GM19395 (cell line): ENCODE data around the gene SCARB1.

ENCODE experiments used
- ATAC-seq: cut with Tn5 transposase; IDR thresholded peaks from one replicate; pipeline ENCODE4 v1.9.1; 2021; ENCODE audit warnings: mild to moderate bottlenecking, moderate library complexity; ENCODE audit not compliant: unreplicated experiment

Gene SCARB1

DNA sequence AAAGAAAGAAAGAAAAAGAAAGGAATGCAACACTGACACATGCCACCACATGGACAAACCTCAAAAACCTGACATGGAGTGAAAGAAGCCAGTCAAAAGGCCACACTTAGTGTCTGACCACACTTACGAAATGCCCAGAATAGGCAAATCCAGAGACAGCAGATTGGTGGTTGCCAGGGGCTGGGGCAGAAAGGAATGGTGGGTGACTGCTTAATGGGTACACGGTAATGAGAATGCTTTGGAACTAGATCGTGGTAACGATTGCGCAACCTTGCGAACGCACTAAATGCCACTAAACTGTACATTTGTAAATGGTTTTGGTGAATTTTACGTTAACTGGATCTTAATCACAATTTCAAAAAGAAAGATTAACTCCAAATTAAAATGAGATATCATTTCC is 39.5 kb downstream of the SCARB1 start:
- no peak for ATAC-seq

DNA sequence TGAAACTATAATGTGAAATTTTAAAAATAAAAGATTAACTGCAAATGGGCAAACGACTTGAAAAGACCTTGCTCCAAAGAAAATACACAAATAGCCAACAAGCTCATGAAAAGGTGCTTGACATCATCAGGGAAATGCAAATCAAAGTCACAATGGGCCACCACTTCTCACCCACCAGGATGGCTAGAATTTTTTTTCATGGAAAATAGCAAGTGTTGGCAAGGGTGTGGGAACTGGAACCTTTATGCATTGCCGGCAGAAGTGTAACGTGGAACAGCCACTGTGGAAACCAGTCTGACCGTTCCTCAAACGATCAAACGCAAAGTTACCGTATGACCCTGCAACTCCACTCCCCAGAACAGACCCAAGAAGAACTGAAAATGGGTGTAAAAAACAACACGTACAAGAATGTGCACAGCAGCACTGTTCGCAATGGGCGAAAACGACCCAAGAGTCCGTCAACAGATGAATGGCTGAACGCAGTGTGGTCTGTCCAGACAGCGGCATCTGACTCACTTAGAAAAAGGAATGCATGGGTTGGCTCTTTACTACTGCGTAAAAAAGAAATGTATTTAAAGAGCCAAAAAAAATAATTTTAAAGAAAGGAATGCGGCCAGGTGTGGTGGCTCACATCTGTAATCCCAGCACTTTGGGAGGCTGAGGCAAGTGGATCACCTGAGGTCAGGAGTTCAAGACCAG is 40.2 kb downstream of the SCARB1 start:
- ATAC-seq = no peak

DNA sequence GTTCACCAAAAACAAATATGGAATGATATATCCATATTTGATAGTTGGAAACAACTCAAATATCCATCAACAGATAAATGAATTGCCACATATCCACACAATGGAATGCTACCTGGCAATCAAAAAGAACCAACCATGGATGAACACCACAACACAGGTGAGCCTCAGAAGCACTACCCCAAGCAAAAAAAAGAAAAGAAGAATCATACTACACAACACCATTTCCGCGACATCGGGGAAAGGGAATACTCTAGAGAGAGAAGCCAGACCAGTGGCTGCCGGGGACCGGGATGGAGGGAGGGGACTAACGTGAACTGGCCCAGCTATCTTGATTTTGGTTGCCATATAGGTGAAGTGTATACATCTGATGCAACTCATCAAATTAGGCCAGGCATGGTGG is 41.4 kb downstream of the SCARB1 start:
- ATAC-seq = no peak

DNA sequence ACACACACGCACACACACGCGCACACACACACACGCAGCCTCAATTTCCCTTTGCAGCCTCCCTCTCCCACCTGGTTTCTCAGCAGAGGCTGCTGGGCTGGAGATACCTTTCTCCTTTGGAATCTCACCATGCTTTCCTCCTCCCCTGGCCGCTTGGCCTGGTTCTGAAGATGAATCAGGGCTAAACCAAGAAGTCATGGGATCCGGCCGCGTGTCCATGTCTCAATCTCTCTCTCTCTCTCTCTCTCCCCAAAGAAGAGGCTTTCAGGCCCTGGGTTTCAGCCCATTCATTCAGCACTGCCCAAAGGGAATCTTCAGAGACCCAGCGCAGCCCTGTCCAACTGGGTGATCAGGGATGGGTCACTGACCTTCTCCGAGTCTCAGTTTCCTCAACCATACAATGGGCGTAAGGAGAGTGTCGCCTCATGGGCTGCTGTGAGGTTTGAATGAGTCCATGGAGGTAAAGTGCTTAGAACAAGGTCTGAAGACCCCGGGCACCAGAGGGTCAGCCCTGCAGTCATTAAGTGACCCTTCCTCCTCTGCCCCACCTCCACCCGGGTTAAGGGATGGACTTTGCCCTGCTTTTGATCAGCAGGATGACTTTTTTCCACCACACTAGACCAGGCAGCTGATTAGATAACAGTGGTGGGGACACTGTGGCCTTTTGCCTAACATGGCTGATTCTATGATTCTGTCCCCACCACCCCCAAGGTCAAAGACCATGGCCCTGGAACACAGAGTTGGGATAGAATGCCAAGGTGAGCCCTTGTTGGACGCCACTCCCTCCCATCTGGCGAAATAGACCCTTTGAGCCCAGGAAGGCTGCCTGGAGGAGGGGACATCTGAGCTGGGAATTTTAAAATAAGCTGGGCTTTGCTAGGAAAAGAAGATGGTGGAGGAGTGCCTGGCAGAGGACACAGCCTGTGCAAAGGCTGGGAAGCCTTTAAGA is 42.1 kb downstream of the SCARB1 start:
- no peak for ATAC-seq

DNA sequence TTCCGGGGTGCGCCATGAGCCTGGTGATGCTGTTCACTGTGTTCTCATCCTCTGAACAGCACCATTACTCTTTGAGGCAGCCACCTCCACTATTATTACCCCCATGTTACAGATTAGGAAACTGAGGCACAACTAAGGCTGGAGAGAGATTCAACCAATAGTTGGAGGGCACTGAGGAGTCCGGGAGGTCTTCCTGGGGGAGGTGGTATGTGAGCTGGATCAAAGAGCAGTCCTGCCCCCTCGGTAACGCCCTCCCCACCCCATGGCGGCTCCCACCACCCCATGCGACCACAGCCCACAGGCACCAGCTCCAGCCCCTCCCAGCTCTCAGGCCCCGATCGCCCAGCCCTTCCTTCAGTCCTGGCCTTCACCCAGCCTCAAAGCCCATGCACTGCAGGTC is 43.5 kb downstream of the SCARB1 start:
- no peak for ATAC-seq

DNA sequence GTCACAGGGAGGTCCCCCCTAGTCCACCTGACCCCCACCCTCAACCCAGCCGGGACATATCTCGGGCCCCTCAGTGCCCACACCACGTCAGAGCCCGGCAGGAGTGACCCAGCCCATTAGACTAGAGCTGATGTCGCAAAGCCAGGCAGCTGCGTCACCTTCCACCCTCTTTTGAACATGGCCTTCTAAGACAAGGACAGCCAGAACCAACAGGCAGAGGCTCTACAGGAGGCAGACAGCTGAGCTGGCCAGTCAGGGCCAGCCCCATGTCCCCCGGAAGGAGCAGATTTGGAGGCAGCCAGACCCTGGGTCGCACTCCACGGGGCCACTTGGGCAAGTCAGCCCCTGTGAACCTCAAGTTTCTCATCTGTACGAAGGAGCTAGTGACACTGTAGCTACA is 44.1 kb downstream of the SCARB1 start:
- no peak for ATAC-seq

DNA sequence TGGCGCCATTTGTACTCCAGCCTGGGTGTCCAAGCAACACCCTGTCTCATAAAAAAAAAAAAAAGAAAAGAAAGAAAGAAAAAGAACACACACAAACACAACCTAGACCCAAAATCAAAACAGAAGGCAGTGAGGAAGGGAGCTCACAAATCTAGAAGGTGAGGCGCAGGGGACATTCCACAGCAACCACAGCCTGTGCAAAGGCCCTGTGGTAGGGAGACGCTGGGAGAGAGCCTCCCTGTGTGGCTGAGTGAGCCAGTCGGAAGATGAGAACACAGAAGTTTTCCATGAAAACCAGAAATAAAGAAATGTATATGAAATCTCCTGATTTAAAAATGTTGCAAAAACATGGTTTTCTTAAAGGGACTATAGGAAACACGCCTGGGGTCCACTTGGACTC is 44.6 kb downstream of the SCARB1 start:
- ATAC-seq = no peak

DNA sequence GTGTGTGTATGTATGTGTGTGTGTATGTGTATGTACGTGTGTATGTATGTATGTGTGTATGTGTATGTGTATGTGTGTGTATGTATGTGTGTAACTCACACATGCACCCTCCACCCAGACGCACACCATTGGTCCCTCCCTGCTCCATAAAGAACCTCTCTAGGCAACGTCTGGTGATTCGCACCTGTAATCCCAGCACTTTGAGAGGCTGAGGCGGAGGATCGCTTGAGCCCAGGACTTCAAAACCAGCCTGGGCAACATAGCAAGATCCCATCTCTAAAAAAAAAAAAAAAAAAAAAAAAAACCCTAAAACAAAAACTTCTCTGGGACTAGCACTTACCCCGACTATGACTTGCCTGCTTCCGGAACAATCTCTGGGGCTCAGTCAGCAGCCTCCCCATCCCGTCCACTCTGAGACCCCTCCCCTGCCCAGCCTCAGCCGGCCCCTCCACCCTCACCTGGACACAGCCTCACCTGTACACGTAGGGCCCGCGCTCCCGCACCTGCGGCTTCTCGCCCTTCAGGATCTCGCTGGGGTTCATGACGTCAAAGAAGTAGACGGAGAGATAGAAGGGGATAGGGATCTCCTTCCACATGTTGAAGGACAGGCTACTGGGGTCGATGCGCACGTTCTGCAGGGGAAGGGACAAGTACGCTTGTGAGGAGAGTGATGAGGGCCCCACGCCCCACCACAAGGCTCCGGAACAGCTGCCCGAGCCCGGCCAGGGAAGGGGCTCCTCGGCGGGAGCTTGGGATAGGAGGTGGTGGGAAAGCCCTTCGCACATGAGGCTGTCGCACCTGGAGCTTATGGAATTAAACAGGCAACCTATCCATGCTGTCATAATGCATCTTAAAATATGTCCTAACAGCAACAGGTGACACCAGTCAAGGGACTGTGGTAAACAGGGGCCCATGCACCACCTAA is 46.3 kb downstream of the SCARB1 start:
- ATAC-seq = no peak

DNA sequence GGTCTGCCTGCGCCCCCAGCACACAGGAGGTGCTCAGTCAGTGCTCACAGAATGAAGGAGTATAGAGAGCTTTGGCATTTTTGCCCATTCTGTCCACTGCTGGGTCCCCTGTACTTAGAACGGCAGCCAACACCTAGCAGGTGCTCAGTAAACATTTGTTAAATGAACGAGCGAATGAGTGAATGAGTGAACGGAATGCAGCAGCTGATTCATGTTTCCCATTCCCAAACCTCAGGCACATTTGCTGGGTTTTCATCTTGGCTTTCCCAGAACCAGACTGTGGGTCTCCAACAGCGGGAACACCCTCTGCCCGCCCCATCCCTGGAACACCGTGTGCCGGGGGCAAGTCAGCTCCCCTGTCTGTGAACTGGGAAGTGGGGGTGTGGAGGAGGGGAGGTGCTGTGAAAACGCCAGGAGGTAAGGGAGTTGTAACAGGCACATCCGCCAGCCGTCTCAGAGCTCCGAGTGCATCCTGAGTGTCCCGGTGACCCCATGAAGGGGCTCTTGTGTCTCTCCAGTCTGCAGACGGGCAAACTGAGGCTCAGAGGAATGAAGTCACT is 47.3 kb downstream of the SCARB1 start:
- ATAC-seq = no peak

DNA sequence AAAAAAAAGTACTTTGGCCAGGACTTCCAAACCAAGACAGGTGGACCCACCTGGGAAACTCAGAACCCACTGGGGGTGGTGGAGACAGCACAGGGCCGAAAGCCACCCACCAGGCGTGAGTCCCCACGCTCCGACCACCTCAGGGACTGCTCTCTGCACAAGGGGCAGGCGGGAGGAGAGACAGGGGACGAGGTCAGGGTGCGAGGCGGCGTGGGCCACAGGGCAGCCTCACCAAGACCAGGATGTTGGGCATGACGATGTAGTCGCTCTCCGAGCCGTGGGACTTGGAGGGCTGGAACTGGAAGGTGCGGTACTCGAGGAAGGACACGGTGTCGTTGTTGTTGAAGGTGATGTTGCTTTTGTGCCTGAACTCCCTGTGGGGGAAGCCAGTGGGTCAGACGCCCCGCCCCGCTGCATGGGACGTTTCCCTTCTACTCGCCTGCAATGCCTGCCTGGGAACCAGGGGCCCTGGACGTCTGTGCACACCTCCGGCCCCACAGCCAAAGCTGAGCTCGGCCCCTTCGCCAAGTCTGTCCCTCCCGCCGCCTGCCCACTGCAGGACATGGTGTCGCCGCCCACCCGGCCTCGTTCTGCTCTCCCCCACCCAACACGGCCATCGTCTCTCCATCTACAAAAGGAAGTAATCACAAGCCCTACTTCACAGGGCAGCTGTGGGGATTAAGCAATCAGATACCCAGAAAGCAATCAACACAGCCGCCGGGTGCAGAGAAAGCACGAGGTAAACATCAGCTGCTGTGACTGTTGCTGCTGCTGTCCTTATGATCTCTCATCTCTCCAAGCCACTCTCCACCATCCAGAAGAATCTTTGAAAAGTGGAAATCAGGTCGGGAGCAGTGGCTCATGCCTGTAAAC is 48.7 kb downstream of the SCARB1 start:
- ATAC-seq = no peak

DNA sequence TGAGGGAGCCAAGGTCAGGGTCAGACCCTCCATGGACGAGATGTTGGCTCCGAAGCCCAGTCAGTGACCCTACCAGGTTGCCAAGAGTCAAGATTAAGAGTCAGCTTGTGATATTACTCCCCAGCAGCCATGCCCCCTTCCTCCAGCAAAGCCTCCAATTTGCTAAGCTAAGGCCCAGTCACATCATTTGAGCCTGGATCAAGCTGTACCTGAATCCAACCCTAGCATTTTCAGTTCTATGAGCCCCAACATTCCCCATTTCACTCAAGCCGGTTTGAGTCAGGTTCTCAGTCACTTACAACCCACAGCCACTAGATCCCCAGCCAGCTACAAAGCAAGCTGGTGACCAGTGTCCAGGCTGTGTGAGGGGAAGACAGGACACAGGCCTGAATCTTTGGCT is 49.9 kb downstream of the SCARB1 start:
- ATAC-seq = no peak

DNA sequence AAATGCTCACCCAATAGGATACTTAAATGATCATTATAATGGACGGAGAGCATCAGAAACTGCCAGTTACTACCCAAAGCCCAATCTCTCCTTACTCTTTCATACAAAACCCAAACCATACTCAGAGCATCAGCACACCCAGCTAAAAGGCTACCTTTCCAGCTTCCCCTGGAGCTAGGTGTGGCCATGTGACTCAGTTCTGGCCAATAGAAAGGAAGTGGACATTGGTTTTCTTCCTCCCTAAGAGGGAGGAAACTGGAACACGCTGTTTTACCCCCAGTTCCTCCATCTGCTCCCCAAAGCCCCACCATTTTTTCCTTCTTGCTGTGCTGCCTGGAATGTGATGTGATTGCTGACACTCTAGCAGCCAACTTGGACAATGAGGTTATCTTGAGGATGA is 50.7 kb downstream of the SCARB1 start:
- no peak for ATAC-seq

DNA sequence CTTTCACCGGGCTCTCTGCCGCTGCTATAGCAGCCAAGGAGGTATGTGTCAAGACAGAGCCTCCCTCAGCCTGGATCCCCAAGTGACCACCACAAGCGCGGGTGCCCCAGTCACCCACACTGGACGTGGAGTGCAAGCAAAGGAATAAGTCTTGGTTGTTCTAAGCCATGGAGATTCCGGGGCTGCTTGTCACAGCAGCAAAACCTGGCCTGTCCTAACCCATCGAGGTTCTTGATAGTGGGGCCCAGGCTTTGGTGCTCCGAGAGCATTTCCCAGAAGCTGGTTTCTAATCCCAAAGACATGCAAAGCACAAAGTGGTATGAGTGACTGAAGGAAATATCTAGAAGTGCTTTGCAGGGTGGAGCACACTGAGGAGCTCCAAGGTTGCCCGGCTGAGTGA is 51.3 kb downstream of the SCARB1 start:
- no peak for ATAC-seq

DNA sequence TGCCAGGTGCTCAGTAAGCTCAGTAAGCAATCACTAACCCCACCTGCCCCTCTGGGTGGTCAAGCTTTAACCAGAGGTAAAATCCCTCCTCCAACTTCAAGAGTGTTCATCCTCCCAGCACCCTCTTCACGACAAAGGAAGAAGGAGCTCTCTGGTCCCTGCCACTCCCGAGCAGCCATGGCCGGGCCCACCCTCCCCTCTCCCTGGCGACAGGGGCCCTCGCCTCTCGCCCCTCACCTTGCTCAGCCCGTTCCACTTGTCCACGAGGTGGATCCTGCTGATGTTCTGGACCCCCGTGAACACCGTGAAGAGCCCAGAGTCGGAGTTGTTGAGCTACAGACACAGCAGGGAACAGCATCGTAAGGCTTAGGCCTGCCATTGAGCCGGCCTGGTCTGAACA is 52.0 kb downstream of the SCARB1 start:
- ATAC-seq = no peak

DNA sequence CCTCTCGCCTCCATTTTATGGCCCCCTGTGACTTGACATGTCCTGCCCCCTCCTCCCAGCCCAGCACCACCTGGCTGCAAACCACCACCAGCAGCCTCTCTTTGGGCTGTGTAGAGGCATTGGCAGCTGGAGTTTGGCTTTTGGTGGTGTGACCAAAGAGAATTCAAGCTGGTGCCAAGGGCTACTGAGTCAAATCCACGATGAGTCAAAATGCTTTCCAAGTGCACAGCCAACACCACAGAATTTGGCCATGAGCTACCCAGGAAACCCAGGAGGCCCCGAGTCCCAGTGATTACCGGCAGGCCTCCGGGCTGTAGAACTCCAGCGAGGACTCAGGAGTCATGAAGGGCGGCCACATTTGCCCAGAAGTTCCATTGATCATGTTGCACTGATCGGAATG is 53.8 kb downstream of the SCARB1 start:
- no peak for ATAC-seq

DNA sequence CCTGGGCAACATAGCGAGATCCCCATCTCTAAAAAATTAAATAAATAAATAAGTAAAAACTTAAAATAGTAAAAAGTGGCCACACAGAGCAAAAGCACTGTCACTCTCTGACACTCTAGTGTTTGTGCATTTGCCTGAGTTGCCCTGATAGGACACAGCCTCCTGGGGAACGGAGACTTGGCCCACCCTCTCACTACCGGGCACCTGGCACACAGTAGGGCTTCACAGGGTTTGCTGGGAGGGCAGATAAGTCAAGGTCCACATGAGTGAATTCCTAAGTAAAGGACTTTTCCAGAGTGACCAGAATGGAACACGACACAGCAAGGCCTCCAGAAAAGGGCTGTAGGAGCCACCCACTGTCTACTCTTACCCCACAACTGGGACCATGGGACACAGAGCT is 54.3 kb downstream of the SCARB1 start:
- no peak for ATAC-seq

DNA sequence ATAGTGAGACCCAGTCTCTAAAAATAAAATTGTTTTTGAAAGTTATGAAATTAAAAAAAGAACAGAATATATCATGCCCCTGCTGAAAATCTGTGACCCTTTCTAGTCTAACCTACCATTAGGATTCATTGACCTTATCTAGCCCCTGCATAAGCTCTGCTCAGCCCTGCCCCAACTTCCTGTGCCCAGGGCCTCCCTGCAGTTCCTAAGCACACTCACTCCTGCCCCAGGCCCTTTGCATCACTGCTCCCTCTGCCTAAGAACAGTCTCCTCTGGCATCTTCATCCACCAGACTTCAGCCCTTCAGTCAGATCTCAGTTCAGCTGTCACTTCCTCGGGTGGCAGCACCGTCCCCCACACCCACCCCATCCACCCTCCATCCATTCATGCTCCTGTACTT is 55.4 kb downstream of the SCARB1 start:
- ATAC-seq = no peak

DNA sequence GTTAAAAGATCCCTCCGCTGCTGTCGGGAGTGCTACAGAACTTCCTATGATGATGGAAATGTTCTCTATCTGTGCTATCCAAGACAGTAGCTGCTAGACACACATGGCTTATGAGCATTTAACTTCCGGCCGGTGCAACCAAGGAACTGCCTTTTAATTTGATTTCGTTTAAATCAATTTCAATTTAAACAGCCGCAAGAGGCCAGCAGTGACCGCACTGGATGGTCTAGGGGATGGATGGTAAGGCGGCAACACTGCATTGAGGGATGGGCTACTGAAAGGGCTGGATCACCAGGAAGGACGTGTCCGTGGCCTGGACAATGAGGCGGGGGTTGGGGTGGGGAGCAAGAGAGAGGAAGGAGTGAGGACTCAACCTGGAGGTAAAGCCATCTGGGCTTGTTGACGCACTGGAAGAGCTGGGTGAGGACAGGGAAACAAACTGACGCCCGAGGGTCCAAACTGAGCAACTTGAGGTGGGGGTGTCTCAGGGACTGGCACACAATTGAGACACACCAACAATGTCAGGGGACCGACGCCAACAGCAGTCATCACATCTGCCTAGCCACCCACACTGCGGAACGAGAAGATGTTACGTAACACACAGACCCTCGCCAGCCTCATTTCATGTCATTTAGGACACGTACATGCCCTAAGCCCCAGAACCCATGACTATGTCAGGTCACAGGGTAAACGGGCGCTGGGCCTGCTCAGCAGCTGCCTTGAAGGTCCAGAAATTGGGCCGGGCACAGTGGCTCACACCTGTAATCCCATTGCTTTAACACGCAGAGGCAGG is 57.6 kb downstream of the SCARB1 start:
- ATAC-seq = no peak

DNA sequence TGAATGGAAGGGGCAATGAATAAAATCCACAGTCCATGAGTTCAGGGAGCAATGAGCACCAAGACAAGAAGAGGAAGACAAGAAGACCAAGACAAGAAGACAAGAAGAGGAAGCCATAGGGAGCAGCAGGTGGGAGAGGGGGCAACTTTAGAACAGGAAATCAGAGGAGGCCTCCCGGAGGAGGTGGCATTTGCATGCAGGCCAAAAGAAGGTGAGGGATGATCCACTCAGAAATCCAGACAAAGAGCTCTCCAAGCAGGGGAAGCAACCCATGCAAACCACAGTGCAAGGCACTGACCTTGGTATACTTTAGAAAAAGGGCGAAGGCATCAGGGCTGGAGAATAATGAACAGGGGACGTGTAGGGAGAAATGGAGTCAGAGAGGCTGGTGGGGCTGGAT is 58.6 kb downstream of the SCARB1 start:
- ATAC-seq = no peak
